GM19397 (cell line): ENCODE data around the gene C1QBP.
"Not testable (repeated sequence)": the region's sequence is repeated elsewhere in the genome, so short reads cannot be mapped to it uniquely, and the experiment has no call there.

ENCODE experiments used
- ATAC-seq: cut with Tn5 transposase; IDR thresholded peaks from one replicate; pipeline ENCODE4 v1.9.1; 2021; ENCODE audit warnings: mild to moderate bottlenecking, moderate library complexity; ENCODE audit not compliant: unreplicated experiment

Gene C1QBP

GRCh38 chr17:5438716-5439445, at the start of gene C1QBP:
TSS of gene C1QBP (minus strand) at chr17:5439155. CDS start at chr17:5439073, 82 bp downstream.
- peak; percentile 86 for ATAC-seq

DNA sequence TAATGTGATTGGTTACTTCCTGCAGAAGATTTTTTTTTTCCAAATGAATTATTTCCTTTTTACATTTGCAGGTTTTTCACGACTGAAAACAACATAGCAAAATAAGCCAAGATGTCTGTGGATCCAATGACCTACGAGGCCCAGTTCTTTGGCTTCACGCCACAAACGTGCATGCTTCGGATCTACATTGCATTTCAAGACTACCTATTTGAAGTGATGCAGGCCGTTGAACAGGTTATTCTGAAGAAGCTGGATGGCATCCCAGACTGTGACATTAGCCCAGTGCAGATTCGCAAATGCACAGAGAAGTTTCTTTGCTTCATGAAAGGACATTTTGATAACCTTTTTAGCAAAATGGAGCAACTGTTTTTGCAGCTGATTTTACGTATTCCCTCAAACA, 49.8 kb upstream of the C1QBP start:
- ATAC-seq = no peak

DNA sequence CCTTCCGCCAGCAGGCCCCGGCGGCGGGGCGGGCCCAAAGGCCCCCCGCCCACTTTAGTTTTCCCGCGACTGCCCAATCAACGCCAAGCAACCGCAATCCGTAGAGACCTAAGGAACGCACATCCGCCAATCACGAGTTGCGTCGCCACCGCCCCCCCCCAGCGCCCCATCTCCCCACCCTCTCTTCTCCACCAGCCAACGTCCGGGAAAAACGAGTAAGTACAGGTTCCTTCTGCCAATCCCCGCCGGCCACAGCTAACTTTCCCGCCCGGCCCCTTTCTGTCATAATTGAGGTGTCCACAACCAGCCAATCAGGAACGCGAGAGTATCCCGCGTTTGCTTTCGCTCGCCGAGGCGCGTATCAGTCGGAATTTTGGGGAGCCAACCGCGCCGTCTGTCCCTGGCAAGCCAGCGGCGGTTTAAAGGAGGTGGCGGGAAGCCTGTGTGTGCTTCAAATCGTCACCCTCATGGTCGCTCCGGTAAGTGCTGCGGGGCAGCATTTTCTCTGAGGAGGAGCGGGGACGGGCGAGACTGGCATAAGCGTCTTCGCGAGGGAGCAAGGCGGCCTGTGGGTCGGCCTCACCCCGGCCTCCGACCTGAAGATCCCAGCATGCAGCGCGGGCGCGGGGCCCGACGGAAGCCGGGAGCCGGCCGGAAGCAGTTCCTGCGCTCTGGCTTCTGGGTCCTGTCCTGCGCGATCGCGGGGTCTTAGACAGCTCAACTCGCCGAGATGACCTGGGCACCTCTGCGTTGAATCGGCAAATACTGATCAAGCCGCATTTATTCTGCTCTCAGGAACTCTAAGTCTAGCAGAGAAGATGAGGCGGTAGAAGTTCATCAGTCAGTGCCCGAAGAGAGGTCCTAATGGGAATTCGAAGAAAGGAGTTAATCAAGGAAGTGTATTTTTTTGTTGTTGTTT, 47.5 kb upstream of the C1QBP start, which contains the start of gene MIS12:
Gene MIS12, plus strand, starts transcription at position 361 of the 919 bp plus-strand sequence. CDS start 2,297 bp downstream, outside the sequence.
- peak; percentile 74 for ATAC-seq

DNA sequence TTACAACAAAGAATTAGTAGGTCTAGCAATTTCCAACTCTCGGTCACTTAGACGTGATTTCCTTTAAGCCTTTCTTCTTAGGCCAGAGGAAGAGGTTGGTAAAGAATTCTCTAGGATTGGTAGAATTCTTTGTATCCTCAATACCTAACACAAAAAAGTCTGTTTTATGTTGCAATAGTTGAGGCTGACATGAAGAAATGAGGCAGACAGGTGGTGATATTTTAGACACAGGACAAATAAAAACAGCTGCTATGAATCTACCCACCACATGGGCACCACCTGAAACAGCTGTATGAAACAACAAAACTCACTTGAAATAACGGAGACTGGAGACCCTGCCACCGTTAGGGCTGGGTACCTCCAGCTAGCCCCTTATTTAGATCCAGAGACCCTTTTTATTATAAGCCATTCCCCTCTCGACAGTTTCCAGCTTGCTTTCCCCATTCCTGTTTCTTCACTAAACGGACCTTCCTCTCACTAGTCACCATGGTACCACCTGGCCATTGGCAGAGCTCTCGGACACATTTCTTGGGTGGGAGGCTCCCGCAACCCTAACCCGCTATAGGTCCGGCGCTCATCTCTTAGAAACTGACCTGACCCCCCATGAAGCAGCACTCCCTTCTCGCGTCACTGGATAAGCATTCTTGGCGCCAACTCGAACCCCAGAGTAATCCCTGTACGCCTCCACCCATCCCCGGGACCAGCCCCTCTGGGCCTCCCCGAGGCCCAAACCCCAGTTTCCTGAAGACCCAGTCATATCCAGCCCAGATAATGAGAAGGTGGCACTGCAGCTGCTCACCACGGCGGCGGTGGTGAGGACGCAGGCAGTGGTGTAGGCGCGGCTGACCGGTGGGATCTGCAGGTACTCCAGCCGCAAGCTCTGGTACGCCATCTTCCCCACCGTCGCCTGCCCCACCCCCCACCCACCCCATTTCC, 46.6 kb upstream of the C1QBP start, which contains the start of gene DERL2:
Gene DERL2, minus strand, starts transcription at position 909 of the 936 bp plus-strand sequence. Its CDS starts 17 bp downstream, at position 892.
- ATAC-seq = peak; percentile 18

GRCh38 chr17:5481451-5481850, 42.5 kb upstream of the C1QBP start:
- no peak for ATAC-seq

- ATAC-seq = no peak
These were observed 42.0 kb upstream of the C1QBP start for GRCh38 chr17:5480962-5481361.

GRCh38 chr17:5478992-5479391, 40.0 kb upstream of the C1QBP start:
- no peak for ATAC-seq

- no peak for ATAC-seq
These were observed 35.0 kb upstream of the C1QBP start for GRCh38 chr17:5473906-5474305.

DNA sequence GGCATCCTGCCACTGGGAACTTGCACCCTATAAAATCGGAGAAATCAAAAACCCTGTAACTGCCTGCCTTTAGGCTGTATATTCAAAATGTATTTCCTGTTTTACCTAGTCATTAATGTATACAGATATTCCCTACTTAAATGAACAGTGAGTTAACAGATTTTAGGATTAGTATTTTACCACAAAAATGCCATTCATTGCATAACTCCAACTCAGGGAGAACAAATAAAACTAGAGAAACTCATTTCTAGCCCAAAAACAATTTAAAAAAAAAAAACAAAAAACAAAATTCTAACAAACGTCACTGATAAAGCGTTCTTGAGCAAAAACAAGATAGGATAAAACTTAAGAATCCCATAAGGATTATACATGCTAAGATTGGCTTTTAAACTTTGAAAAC, 33.6 kb upstream of the C1QBP start:
- ATAC-seq = no peak

DNA sequence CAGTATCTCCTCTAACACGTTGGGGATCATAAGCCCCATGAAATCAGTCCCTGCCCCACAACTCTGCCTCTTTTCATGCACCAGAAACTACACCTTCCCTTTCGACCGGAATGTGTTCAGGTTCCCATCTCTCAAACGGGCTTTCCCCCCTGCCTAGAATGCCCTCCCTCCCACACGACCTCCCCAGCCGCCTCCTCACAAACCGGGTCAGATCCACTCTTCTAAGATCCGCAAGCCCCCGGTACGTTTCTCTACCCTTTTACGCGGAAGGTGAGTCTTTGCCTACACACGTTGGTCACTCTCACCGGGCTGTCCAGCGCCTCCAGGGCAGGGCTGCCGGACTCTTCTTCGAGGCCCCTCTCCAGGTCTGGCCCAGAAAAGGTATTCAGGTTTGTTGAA, 29.1 kb upstream of the C1QBP start:
- peak; percentile 7 for ATAC-seq

DNA sequence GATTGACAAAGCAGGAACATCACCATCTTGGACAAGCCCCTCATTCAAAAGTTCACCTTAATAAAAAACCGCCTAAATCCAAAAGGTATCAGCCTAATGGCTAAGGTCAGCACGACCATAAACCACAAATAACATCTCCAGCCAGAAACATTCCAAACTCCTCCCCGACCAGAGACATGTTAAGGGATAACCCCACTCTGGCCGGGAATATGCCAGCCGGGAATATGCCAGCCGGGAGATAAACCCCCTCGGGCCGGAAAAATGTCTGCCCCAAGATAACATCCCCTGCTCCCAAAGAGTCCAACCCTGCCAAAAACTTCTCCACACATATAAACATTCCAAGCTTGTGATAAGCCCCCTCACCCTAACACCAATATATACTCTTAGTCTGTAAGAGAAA, 28.5 kb upstream of the C1QBP start:
- no peak for ATAC-seq

DNA sequence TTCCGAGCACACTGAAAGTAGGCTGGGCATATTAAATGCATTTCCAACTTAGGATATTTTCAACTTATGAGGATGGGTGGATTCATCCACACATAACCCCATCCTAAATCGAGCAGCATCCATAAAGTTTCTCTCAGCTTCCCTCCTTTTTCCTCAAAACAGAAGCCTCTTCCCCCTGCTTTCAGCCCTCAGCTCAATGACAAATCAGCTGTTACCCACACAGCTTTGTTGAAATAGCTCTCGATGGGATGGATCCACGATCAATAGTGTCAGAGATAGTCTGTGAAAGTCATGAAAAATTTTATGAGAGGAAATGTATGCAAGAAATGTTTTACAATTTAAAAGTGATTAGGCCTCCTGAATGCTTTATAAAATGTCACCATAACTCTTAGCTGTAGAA, 27.3 kb upstream of the C1QBP start:
- ATAC-seq = no peak

DNA sequence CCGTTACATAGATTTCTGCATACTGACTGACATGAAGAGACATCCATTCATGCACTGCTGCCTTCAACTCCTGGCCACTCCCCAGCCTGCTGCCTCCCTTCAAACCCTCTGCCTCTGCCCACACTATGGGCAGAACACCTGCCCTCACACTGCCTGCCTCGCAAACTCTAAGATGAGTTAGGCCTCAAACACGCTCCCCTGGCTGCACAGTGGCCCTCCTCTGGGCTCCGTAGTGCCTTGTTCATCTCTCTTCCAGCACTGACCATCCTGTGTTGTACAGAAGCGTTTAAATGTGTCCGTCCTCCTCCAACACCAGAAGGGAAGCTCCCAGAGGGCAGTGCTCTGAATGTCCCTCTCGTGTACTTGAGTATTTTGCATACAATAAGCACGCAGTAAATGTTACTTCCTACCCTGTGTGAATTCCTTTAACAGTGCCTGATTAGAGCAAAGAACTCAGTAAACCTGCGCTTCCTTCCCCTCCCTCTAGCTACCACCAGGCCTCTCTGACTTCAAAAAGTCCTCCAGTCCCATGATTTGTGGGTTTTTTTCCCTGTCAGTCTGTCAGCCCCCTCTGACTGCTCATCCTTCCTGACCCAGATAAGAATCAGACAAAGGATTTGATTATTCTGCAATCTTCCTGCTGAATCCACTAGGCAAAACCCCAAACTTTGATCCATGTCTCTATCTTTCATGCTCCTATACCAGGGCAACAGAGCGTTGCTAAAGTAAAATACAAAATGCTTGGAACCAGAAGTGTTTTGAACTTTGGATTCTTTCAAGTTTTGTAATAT, 26.0 kb upstream of the C1QBP start:
- no peak for ATAC-seq

- no peak for ATAC-seq
These were observed 7.8 kb upstream of the C1QBP start for GRCh38 chr17:5446786-5447185.

- ATAC-seq = no peak
These were observed 5.3 kb upstream of the C1QBP start for GRCh38 chr17:5444209-5444608.

DNA sequence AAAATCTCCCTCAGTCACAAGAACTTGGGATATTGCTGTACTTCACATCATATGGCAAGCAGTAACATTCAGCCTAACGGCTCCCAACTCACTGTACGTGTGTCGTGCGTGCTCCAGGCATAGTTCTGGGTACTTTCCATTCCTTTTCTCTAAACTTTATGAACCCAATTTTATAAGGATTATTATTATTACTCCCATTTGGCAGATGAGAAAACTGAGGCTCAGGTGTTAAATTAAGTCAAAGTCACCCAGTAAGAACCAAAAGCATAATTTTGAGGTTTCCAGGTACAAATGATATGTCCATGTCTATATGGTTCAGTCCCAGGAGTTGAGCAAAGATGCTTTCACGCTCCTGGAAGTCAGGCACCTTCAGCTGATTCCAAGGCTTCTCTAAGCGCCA, 4.8 kb upstream of the C1QBP start:
- no peak for ATAC-seq

DNA sequence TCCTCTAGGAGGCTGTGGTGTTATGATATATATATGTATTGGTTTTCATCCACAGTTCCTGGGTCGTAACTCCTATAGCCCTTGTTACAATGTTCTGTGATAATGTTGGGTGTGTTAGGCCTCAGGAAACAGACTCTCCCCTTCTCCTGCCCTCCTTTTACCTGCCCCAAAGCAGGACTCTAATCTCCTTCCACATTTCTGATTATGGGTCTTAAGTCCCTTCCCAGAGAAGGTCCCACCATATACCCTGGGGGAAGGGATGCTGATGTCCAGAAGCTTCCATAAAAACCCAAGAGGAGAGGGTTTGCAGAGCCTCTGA, 450 bp upstream of the C1QBP start:
- ATAC-seq = no peak

DNA sequence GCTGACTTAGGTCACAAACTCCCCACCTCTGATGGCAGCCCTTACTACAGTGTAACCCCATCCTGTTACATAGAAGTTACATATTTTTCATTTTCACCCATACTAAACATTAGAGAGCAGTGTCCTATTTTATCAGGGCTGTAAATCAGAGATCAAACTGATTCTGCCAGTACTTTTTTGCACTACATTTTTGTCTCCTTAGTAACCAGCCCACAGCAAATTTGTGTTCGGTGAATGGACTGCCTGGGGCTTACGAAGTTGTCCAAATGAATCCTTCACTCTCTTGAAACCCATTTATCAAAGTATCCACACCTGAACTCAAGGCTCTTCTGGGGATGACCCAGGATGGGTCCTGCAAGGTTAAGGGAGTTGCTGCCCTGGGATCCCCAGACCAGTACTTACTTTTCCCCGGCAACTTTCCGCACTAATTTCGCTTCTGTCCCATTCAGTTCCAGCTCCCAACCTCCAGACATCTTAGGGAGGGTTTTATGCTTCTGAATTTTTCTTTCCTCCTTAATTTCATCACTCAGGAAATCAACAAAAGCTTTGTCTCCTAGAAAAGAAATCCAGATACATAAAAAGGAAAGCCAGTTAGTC, 1.1 kb downstream of the C1QBP start:
- ATAC-seq = no peak

DNA sequence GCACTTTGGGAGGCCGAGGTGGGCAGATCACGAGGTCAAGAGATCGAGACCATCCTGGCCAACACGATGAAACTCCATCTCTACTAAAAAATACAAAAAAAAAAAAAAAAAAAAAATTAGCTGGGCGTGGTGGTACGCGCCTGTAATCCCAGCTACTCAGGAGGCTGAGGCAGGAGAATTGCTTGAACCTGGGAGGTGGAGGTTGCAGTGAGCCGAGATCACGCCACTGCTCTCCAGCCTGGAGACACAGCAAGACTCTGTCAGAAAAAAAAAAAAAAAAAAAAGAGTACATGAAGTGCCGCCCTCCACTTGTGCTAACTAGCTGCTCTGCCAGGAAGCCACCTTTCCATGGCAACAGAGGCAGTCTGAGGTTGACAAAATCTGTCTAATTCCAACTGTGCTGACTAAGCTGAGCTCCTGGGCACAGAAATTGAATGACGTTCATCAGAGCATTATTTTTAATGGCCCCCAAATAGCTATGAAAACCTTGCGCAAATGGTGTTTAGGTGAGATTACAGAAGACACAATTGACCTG, 3.1 kb downstream of the C1QBP start:
- ATAC-seq = not testable (repeated sequence)
